HG03196 (cell line): Measurements from ENCODE around the gene PEX5.

Experiments used
- ATAC-seq: cut with Tn5 transposase; IDR thresholded peaks from one replicate; pipeline ENCODE4 v1.9.1; 2021; ENCODE audit not compliant: unreplicated experiment

PEX5 gene

DNA sequence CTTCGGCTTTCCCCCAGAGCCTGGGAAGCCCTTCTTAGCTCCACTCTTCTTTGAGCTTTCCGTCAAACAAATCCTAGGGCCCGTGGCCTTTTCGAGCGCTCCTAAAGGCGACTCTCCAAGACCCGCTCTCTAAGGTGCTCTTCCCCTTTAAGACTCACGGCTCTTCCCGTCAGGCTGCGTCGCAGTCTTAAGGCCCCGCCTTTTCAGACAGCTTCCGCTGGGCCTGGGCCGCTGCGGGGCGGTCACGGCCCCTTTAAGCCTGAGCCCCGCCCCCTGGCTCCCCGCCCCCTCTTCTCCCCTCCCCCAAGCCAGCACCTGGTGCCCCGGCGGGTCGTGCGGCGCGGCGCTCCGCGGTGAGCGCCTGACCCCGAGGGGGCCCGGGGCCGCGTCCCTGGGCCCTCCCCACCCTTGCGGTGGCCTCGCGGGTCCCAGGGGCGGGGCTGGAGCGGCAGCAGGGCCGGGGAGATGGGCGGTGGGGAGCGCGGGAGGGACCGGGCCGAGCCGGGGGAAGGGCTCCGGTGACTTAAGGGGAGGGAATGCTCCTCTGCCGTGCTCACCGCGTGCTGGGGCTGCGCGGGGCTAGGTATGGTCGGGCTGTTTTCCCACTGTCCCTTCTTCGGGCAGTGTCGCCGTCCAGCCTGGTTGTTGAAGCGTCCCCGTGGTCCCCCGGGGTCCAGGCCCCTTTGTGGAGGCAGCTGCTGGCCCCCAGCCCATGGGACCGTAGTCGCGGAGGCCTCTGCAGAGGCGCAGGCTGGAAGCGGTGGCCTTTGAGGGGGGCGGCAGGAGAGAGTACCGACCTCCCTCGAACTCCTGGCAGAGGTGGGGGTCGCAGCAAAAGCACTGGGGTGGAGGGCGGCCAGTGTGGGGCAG lies at the start of gene PEX5:
PEX5 (plus strand) TSS at position 289 of the 870 bp plus-strand sequence. CDS start 692 bp downstream, outside the sequence.
- ATAC-seq, result peak; percentile 92

GRCh38 chr12:7141351-7142005 lies 48.0 kb upstream of the PEX5 start:
- ATAC-seq, result no peak

GRCh38 chr12:7142056-7142644 lies 47.3 kb upstream of the PEX5 start:
- peak; percentile 50 for ATAC-seq

DNA sequence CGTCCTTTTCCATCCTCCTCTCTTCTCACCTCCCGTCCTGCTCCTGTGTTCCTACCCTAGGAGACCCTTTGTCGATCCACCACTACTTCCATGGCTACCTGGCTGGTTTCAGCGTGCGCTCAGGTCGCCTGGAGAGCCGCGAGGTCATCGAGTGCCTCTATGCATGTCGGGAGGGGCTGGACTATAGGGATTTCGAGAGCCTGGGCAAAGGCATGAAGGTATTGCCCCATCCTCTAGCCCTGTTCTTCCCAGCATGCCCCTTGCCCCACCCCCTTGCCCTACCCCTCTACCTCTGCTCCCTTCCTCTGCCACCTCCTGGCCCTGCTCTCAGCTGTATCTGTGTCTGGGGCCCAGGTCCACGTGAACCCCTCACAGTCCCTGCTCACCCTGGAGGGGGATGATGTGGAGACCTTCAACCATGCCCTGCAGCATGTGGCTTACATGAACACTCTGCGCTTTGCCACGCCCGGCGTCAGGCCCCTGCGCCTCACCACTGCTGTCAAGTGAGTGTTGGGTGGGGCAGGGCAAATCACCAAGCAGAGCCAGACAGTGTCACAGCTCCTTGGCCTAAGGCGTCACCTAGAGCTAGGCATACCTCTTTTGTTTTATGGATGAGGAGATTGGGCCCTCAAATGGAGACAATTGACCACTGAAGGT lies 46.5 kb upstream of the PEX5 start:
- ATAC-seq, result no peak

DNA sequence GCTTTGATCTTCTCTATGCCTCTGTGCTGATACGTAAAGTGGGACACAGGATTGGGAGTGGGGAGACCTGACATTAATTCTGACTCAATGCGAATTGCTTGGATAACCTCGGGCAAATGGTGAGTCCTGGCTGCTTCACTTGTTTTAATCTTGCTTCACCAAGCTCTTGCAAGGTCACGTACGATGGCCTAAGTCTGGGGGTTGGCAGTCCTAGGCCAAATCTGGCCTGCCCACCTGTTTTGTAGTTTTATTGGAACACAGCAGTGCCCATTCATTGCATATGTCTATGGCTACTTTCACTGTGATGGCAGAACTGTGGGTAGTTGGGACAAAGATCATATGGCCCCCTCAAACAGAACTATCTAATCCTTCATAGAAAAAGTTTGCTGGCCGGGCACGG lies 45.9 kb upstream of the PEX5 start:
- no peak for ATAC-seq

- no peak for ATAC-seq
Measured at GRCh38 chr12:7144414-7145120, 44.9 kb upstream of the PEX5 start.

- ATAC-seq, result no peak
Measured at GRCh38 chr12:7145671-7146070, 43.8 kb upstream of the PEX5 start.

- no peak for ATAC-seq
Measured at GRCh38 chr12:7146228-7146627, 43.3 kb upstream of the PEX5 start.

DNA sequence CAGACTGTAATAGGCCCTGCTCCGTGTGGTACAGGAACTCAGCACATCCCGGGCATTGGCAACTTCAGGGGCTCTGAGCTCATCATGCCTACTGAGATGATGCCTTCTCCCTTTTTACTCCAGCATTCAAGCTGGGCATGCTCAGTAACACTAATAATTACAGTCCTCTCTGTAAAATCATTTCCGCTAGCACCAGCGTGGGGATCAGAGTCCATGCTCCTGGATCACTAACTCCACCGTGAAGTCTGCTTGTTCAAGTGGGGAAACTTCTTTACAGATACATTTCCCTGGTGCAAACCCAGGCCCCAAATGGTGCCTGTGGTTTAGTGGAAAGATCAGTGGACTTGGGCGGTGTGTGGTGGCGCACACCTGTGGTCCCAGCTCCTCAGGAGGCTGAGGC lies 42.6 kb upstream of the PEX5 start:
- no peak for ATAC-seq

DNA sequence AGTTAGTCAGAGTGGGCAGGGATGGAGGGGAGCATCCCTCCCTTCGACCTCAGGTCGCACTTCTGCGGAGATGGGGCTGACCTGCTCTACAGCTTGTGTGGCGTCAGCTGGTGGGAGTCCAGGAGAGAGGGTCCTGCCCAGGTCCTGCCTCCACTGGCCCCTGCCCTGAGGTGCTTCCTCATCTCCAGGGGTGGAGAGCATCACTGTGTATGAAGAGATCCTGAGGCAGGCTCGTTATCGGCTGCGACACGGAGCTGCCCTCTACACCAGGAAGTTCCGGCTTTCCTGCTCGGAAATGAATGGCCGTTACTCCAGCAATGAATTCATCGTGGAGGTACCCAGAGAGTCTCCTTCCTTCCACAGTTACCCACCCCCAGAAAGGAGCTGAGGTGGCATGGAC lies 39.1 kb upstream of the PEX5 start:
- no peak for ATAC-seq

DNA sequence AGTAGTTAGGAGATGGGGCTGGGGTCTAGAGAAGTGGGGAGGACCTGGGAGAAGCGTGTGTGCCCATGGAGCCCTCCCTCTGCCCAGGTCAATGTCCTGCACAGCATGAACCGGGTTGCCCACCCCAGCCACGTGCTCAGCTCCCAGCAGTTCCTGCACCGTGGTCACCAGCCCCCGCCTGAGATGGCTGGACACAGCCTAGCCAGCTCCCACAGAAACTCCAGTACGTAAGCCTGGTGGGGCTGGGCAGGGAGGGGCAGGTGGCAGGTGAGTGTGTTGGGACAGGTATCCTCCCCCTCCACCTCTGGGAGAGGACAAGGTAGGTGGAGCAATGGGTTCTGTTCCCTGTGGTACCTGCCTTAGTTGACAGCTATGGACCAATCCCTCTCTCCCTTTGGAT lies 38.6 kb upstream of the PEX5 start:
- ATAC-seq, result no peak

DNA sequence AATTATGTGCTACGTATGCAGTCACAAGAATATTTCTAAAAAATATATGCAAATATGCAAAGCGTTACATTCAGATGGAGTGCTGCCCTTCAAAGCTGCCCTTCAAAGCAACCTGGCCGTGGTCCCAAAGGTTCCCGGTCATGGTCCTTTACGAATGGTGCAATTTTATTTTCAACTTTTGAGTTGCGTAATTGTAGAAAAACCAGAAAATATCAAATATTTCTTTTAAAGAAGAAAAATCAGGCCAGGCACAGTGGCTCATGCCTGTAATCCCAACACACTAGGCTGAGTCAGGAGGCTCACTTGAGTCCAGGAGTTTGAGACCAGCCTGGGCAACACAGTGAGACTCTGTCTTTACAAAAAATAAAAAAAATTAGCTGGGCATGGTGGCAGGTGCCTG lies 38.0 kb upstream of the PEX5 start:
- ATAC-seq, result no peak

GRCh38 chr12:7152818-7153217 lies 36.7 kb upstream of the PEX5 start:
- no peak for ATAC-seq

DNA sequence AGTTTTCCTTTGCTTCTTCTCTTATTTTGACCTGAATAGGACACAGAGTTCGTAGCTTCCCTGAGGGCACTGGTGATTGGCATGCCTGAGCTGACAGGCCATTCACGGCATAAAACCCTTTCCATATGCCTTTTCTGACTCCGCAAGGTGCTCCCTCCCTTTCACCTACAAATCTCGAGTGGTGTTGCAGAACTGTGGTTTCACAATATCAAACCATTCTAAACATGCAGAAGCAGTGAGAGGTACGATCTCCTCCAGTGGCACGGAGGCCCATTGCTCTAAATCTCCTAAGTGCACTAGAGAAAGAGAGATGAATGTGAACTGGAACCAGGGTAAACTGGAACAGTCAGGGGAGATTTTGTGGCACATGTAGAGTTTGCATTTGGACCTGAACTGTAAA lies 35.4 kb upstream of the PEX5 start:
- ATAC-seq, result no peak

- no peak for ATAC-seq
Measured at GRCh38 chr12:7154901-7155470, 34.5 kb upstream of the PEX5 start.

DNA sequence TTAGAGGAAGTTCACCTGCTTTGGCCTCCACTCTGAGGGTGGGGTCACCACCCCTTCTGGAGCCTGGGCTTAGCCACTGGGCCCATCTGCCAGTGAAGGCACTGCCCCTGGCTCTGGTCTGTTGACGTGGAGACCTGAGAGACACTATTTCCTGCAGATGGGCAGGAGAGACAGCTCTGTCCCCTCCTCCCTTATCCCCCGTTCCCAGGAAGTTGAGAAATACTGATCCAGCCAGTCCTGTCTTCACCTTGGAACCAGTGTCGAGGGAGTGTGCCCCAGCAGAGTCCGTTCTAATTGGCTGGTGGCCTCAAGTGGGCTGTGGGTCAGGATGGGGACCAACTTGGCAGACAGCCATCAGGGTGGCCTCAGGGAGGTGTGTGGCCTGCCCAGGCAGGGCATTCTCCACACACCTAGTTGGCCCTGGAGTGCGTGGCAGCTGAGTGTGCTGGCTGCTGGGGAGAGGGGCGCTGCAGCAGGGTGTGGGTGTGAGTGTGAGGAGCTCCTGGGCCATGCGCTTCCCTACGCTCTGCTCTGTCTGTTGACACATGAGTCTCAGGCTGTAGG lies 33.9 kb upstream of the PEX5 start:
- ATAC-seq, result no peak

- no peak for ATAC-seq
Measured at GRCh38 chr12:7156259-7157197, 33.0 kb upstream of the PEX5 start.

DNA sequence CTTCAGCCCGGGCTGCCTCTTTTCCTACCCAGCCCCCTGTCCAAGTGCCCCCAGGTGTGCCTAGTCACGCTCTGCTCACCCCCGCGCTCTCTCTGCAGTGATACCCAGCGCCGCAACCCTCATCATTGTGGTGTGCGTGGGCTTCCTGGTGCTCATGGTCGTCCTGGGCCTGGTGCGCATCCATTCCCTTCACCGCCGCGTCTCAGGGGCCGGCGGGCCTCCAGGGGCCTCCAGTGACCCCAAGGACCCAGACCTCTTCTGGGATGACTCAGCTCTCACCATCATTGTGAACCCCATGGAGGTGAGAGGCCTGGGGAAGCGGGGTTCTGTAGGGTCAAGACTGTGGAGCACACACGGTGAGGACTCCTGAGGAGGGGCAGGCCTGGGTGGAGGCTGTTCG lies 32.1 kb upstream of the PEX5 start:
- no peak for ATAC-seq
